ENCODE results near the gene SEMA5B. TPM values are rescaled to one million over a fixed set of nuclear protein-coding genes. Genes with fewer than 3 reads are reported as not detected.

SEMA5B gene
- total and polyA plus RNA-seq, 9 of the 15 experiments (the other 6 are each of a cell fraction or from before 2014, with no cell fraction given) = not detected

GRCh38 chr3:122975163-122975923 is 52.2 kb downstream of the SEMA5B start (continued):
- no peak for TF ChIP-seq L3MBTL2 (IDR thresholded peaks at IDR 0.05)
- peak; percentile 70; the same call in 1 of the 2 replicates for TF ChIP-seq FOSL1 (tag; conservative IDR thresholded peaks at IDR 0.05)
- TF ChIP-seq ZNF253 (CRISPR knock-in tag; conservative IDR thresholded peaks at IDR 0.05) = no peak
- TF ChIP-seq, protein P1, sequence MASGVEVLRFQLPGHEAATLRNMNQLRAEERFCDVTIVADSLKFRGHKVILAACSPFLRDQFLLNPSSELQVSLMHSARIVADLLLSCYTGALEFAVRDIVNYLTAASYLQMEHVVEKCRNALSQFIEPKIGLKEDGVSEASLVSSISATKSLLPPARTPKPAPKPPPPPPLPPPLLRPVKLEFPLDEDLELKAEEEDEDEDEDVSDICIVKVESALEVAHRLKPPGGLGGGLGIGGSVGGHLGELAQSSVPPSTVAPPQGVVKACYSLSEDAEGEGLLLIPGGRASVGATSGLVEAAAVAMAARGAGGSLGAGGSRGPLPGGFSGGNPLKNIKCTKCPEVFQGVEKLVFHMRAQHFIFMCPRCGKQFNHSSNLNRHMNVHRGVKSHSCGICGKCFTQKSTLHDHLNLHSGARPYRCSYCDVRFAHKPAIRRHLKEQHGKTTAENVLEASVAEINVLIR (CRISPR knock-in tag; IDR thresholded peaks at IDR 0.05) = no peak
- TF ChIP-seq SRF (CRISPR knock-in tag; IDR thresholded peaks at IDR 0.05) = no peak
- TF ChIP-seq NR2C2 (CRISPR knock-in tag; IDR thresholded peaks at IDR 0.05) = no peak
- TF ChIP-seq NR2C2 (tag; IDR thresholded peaks at IDR 0.05) = no peak
- TF ChIP-seq CHCHD3 (CRISPR knock-in tag; IDR thresholded peaks at IDR 0.05) = no peak
- no peak for TF ChIP-seq GTF2F1 (IDR thresholded peaks at IDR 0.05; ENCODE audit: low read depth, low read length)
- TF ChIP-seq FOXK2 (conservative IDR thresholded peaks at IDR 0.05 in 1 of 2, IDR thresholded peaks at IDR 0.05 in 1 of 2; ENCODE audit: low read depth in 2 of 2) = no peak
- no peak for TF ChIP-seq HNRNPUL1 (IDR thresholded peaks at IDR 0.05; ENCODE audit: low read length)
- no peak for TF ChIP-seq PRPF4 (IDR thresholded peaks at IDR 0.05; ENCODE audit: insufficient read depth, low read depth, low read length, poor library complexity, severe bottlenecking)
- TF ChIP-seq, protein P2, sequence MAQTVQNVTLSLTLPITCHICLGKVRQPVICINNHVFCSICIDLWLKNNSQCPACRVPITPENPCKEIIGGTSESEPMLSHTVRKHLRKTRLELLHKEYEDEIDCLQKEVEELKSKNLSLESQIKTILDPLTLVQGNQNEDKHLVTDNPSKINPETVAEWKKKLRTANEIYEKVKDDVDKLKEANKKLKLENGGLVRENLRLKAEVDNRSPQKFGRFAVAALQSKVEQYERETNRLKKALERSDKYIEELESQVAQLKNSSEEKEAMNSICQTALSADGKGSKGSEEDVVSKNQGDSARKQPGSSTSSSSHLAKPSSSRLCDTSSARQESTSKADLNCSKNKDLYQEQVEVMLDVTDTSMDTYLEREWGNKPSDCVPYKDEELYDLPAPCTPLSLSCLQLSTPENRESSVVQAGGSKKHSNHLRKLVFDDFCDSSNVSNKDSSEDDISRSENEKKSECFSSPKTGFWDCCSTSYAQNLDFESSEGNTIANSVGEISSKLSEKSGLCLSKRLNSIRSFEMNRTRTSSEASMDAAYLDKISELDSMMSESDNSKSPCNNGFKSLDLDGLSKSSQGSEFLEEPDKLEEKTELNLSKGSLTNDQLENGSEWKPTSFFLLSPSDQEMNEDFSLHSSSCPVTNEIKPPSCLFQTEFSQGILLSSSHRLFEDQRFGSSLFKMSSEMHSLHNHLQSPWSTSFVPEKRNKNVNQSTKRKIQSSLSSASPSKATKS (CRISPR knock-in tag; IDR thresholded peaks at IDR 0.05) = no peak
- no peak for TF ChIP-seq TRIM28 (IDR thresholded peaks at IDR 0.05)

Data from K562 (cell line).